NT2/D1 (cell line): ENCODE data around the gene ZNF593.

Source experiments
- SUZ12 ChIP-seq: IDR thresholded peaks from 2 replicates; pipeline ENCODE4 v1.6.1; 2011; ENCODE audit not compliant: insufficient read length, insufficient read depth; ENCODE audit errors: extremely low read depth
- YY1 ChIP-seq: IDR thresholded peaks from 2 replicates; pipeline ENCODE4 v1.6.1; 2011; ENCODE audit not compliant: insufficient read length, insufficient read depth

DNA sequence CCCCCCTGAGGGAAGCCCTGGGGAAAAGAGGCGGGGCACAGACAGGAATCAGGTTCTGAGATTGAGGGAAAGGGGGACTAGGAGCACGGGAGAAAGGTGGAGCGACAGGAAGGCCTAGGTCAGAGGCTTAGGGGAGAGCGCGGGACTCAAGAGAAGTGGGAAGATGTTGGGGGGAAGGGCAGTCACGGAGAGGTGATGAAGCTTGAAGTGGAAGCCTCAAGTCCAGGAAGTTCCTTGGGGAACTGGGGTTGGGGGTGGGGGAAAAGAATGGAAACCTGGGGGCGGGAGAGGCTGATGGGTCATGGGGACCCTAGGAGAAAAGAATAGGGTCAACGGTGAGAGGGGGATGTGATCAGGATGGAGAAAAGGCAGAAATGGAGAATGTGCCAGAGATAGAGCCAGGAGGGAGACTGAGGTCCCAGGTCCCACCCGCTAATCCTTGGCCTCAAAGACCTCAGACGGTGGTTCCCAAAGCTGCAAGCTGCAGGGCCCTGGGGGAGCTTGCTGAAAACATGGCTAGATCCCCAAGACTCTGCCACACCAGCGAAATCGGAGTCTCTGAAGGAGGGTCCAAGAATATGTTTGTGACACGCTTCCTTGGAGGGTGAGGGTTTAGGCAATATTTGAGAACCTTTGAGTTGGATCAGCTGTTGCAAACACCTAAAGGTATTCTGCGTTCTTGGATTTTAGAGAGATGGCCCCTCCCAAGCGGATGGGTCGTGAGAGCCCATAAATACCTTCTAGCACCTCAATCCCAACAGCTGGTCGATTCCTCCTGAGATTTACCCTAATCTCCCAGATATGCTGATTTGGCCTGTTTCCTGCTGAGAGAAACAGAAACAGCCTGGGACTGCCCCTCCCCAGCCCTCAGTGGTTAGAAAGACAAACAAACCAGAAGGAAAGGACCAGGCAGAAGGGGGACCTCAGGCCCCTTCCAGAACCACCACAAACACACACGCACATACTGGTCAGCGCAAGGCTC lies 4.6 kb upstream of the ZNF593 start:
- TF ChIP-seq SUZ12 (peak; percentile 19), YY1 (no peak)
